H1 (cell line): ENCODE results near the gene APOBR. TPM values are rescaled to one million over a fixed set of nuclear protein-coding genes. Genes with fewer than 3 reads are reported as not detected.

Experiments
- CTCF ChIA-PET: fragments of 300-600 bp; sonication (Branson Sonifier 250); formaldehyde crosslinking; loops from one replicate; lab custom pipeline; 2021; ENCODE audit not compliant: partially characterized antibody; lab: Charles Lee
- POLR2A ChIA-PET: fragments of 300-600 bp; sonication (Branson Sonifier 250); formaldehyde crosslinking; loops from one replicate; lab custom pipeline; 2021; ENCODE audit warnings: inconsistent platforms; ENCODE audit not compliant: partially characterized antibody; lab: Charles Lee
- DNase-seq, 2 experiments: peaks; one replicate each; pipeline versions ENCODE4 v3.0.0 to v3.0.0-alpha.2; 2010 to 2022; ENCODE audit warnings: low spot score in 2 of 2, low read depth in 1 of 2, mixed read lengths in 1 of 2
- FAIRE-seq: peaks from 2 replicates; lab custom pipeline; 2011; peaks lifted over from hg19 to GRCh38; lab: Jason Lieb, UNC
- H2AFZ ChIP-seq: 2 replicates; pipeline ENCODE4 v1.8.1; 2012; ENCODE audit warnings: low read length, inconsistent platforms
- H2AK5ac ChIP-seq: 2 replicates; pipeline ENCODE4 v1.6.1; 2013; ENCODE audit warnings: low read depth, low read length
- H2BK120ac ChIP-seq: replicated peaks from 2 replicates; pipeline ENCODE3; 2013; ENCODE audit warnings: low read depth, low read length, inconsistent platforms
- H2BK12ac ChIP-seq: 2 replicates; pipeline ENCODE4 v1.6.1; 2013; ENCODE audit warnings: low read depth, low read length
- H2BK15ac ChIP-seq: 2 replicates; pipeline ENCODE4 v1.6.1; 2013; ENCODE audit warnings: low read length
- H2BK20ac ChIP-seq: 2 replicates; pipeline ENCODE4 v1.6.1; 2013; ENCODE audit warnings: low read length
- H2BK5ac ChIP-seq: 2 replicates; pipeline ENCODE4 v1.6.1; 2013; ENCODE audit warnings: low read depth, low read length
- H3K14ac ChIP-seq: 2 replicates; pipeline ENCODE4 v1.6.1; 2013; ENCODE audit warnings: inconsistent platforms; ENCODE audit not compliant: insufficient read length
- H3K18ac ChIP-seq: 2 replicates; pipeline ENCODE4 v1.6.1; 2013; ENCODE audit warnings: low read length; ENCODE audit errors: extremely low read depth
- H3K23ac ChIP-seq: 2 replicates; pipeline ENCODE4 v1.6.1; 2013; ENCODE audit warnings: inconsistent platforms; ENCODE audit not compliant: insufficient read length
- H3K23me2 ChIP-seq: 2 replicates; pipeline ENCODE4 v1.6.1; 2013; ENCODE audit warnings: low read depth, low read length
- H3K27ac ChIP-seq: 2 replicates; pipeline ENCODE4 v1.6.1; 2011; ENCODE audit warnings: low read depth, low read length, inconsistent platforms
- H3K27me3 ChIP-seq, 4 experiments: replicated peaks in 1 of 4; 1 replicate in 1 of 4; 2 replicates in 3 of 4; pipeline versions ENCODE4 v1.6.1 to v1.8.1; 2011 to 2013; ENCODE audit warnings: low read length in 3 of 4, mild to moderate bottlenecking in 3 of 4, inconsistent platforms in 2 of 4, mixed read lengths in 2 of 4, moderate library complexity in 1 of 4; ENCODE audit not compliant: control insufficient read depth in 3 of 4, insufficient read depth in 3 of 4; ENCODE audit errors: extremely low read depth in 1 of 4
- H3K36me3 ChIP-seq, 4 experiments: 2 replicates each; pipeline versions ENCODE4 v1.6.1 to v1.8.1; 2011 to 2013; ENCODE audit warnings: mild to moderate bottlenecking in 4 of 4, low read length in 3 of 4, moderate library complexity in 2 of 4, control low read depth in 1 of 4, inconsistent platforms in 1 of 4; ENCODE audit not compliant: insufficient read depth in 4 of 4, control insufficient read depth in 2 of 4
- H3K4ac ChIP-seq: replicated peaks from 2 replicates; pipeline ENCODE3; 2013; ENCODE audit warnings: low read length, low read depth, mixed read lengths, inconsistent platforms; ENCODE audit not compliant: insufficient read length
- H3K4me1 ChIP-seq, 4 experiments: replicated peaks in 1 of 4; 1 replicate in 1 of 4; 2 replicates in 3 of 4; pipeline versions ENCODE4 v1.6.1 to v1.8.1; 2011 to 2013; ENCODE audit warnings: low read length in 3 of 4, inconsistent platforms in 2 of 4, mixed read lengths in 1 of 4; ENCODE audit not compliant: insufficient read depth in 4 of 4, control insufficient read depth in 3 of 4
- H3K4me2 ChIP-seq, 2 experiments: 2 replicates each; pipeline versions ENCODE4 v1.6.1 to v1.8.1; 2011 to 2013; ENCODE audit warnings: low read depth in 2 of 2, low read length in 2 of 2, control low read depth in 1 of 2, inconsistent platforms in 1 of 2, mild to moderate bottlenecking in 1 of 2; ENCODE audit not compliant: insufficient read depth in 1 of 2
- H3K4me3 ChIP-seq, 4 experiments: fragments of 200-600, 300-600 bp in 1 of 4; sonication (generic), shearing (Covaris generic), sonication (Bioruptor Twin) in 1 of 4; 2 replicates each; pipeline versions ENCODE4 v1.5.1 to v1.8.1; 2011 to 2016; ENCODE audit warnings: low read length in 4 of 4, low read depth in 3 of 4, control low read depth in 2 of 4, inconsistent platforms in 2 of 4, mild to moderate bottlenecking in 2 of 4, mixed read lengths in 1 of 4, moderate library complexity in 1 of 4; ENCODE audit not compliant: insufficient read depth in 2 of 4; ENCODE audit errors: extremely low read depth in 1 of 4
- H3K56ac ChIP-seq: replicated peaks from 2 replicates; pipeline ENCODE3; 2013; ENCODE audit warnings: low read depth, mild to moderate bottlenecking, mixed read lengths, low read length, inconsistent platforms; ENCODE audit not compliant: insufficient read length
- H3K79me1 ChIP-seq: 2 replicates; pipeline ENCODE4 v1.6.1; 2013; ENCODE audit warnings: low read depth, low read length, control low read depth
- H3K79me2 ChIP-seq, 2 experiments: 2 replicates each; pipeline versions ENCODE4 v1.6.1 to v1.8.1; 2012 to 2013; ENCODE audit warnings: low read length in 2 of 2, mild to moderate bottlenecking in 2 of 2, inconsistent platforms in 1 of 2; ENCODE audit not compliant: insufficient read depth in 2 of 2, control insufficient read depth in 1 of 2
- H3K9ac ChIP-seq, 4 experiments: replicated peaks in 1 of 4; 1 replicate in 1 of 4; 2 replicates in 3 of 4; pipeline versions ENCODE4 v1.6.1 to v1.8.1; 2011 to 2013; ENCODE audit warnings: low read depth in 3 of 4, low read length in 3 of 4, control low read depth in 2 of 4, mild to moderate bottlenecking in 2 of 4, moderate library complexity in 2 of 4, inconsistent platforms in 1 of 4; ENCODE audit errors: extremely low read depth in 1 of 4
- H3K9me3 ChIP-seq, 2 experiments: 2 replicates each; pipeline versions ENCODE4 v1.6.1 to v1.8.1; 2012 to 2013; ENCODE audit warnings: mild to moderate bottlenecking in 2 of 2, moderate library complexity in 2 of 2, control low read depth in 1 of 2, inconsistent platforms in 1 of 2, low read depth in 1 of 2, low read length in 1 of 2, mixed read lengths in 1 of 2; ENCODE audit not compliant: insufficient read depth in 2 of 2
- H4K20me1 ChIP-seq, 2 experiments: replicated peaks in 1 of 2; 2 replicates each; pipeline versions ENCODE3 to v1.8.1; 2011 to 2013; ENCODE audit warnings: inconsistent platforms in 2 of 2, low read length in 2 of 2, mild to moderate bottlenecking in 1 of 2; ENCODE audit not compliant: insufficient read depth in 2 of 2, control insufficient read depth in 1 of 2
- H4K5ac ChIP-seq: 2 replicates; pipeline ENCODE4 v1.6.1; 2013; ENCODE audit warnings: low read length, low read depth, mixed read lengths, inconsistent platforms; ENCODE audit not compliant: insufficient read length
- H4K8ac ChIP-seq: 2 replicates; pipeline ENCODE4 v1.8.0; 2013; ENCODE audit warnings: mild to moderate bottlenecking, moderate library complexity, low read length, inconsistent platforms; ENCODE audit not compliant: insufficient read depth; ENCODE audit errors: extremely low read depth
- H4K91ac ChIP-seq: replicated peaks from 2 replicates; pipeline ENCODE3; 2013; ENCODE audit warnings: low read length, mixed read lengths, inconsistent platforms; ENCODE audit not compliant: insufficient read length
- SAP30 ChIP-seq: fragments of 300-600 bp; sonication (generic); IDR thresholded peaks from 2 replicates; pipeline ENCODE4 v1.7.1; 2012; ENCODE audit warnings: low read length, moderate library complexity, mild to moderate bottlenecking, inconsistent platforms; ENCODE audit not compliant: insufficient read depth, insufficient replicate concordance
- SP1 ChIP-seq: IDR thresholded peaks from 2 replicates; pipeline ENCODE4 v1.6.1; 2011; ENCODE audit warnings: low read depth, low read length
- TAF1 ChIP-seq: IDR thresholded peaks from 2 replicates; pipeline ENCODE4 v1.6.1; 2011; ENCODE audit warnings: mild to moderate bottlenecking, low read depth, low read length
- WGBS, 2 experiments: shearing (Covaris generic) in 1 of 2; methylation state at CpG; one replicate each; pipeline versions ENCODE4 v1.1.6 to v1.1.7; 2013 to 2015; ENCODE audit warnings: low lambda C conversion rate in 2 of 2, mixed read lengths in 2 of 2, inconsistent platforms in 1 of 2, low coverage in 1 of 2, missing lambda C conversion rate in 1 of 2; ENCODE audit not compliant: insufficient replicate concordance in 2 of 2, insufficient coverage in 1 of 2, insufficient read length in 1 of 2; ENCODE audit errors: extremely low coverage in 1 of 2, missing lambda C conversion rate in 1 of 2; 5-methylcytosine and 5-hydroxymethylcytosine counted together
- polyA plus RNA-seq, 7 experiments: library from polyadenylated mRNA; depleted of rRNA in 3 of 7; stranded (reverse) in 5 of 7; unstranded in 2 of 7; fragments of >200 nt in 5 of 7; fragments of 200-250 nt in 2 of 7; gene quantifications; 1 replicate in 5 of 7; 2 replicates in 1 of 7; 4 replicates in 1 of 7; pipeline versions ENCODE4 v1.2.1 to v1.2.3, GENCODE V29; 2011 to 2013; ENCODE audit warnings: missing spikeins in 2 of 7, mixed read lengths in 2 of 7
- total RNA-seq: library from RNA; stranded (reverse); fragmentation: NEBNext Ultra II Directional; extraction: Animal tissue kit (Norgen Biotek cat#: 25700); gene quantifications from 2 replicates; pipeline ENCODE4 v1.2.1, GENCODE V29; 2021

Gene APOBR
- total and polyA plus RNA-seq, 2 of the 8 experiments (the other 6 are each of a cell fraction or from before 2014, with no cell fraction given): not detected

DNA sequence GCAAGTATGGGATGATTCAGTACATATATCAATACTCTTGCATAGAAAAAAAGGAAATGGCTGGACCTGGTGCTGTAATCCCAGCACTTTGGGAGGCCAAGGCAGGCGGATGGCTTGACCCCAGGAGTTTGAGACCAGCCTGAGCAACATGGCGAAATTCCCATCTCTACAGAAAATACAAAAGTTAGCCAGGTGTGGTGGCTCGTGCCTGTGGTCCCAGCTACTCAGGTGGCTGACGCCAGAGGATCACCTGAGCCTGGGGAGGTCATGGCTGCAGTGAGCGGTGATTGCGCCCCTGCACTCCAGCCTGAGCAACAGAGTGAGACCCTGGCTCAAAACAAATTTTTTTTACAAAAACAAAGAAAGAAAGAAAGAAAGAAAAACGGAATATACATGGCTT, 52.2 kb downstream of the APOBR start:
- ChIA-PET CTCF (no interaction called here), POLR2A (no interaction called here)
- Histone ChIP-seq H2BK5ac (no peak overlapping the region), H3K4ac (no peak overlapping the region), H2BK120ac (no peak overlapping the region), H3K36me3 (no peaks in the 10 kb centered on the region), H3K9ac (no peak overlapping the region), H3K79me2 (no peaks in the 10 kb centered on the region), H2BK12ac (no peak overlapping the region), H3K9me3 (no peaks in the 10 kb centered on the region), H4K91ac (no peak overlapping the region), H4K20me1 (no peaks in the 10 kb centered on the region), H3K56ac (no peak overlapping the region), H3K18ac (no peak overlapping the region), H3K27me3 (no peaks in the 10 kb centered on the region), H4K5ac (no peak overlapping the region), H2BK20ac (no peak overlapping the region), H3K23ac (no peak overlapping the region), H3K14ac (no peak overlapping the region), H2AFZ (no peak overlapping the region), H2BK15ac (no peak overlapping the region), H3K27ac (no peak overlapping the region), H4K8ac (no peak overlapping the region), H3K4me1 (no peaks in the 10 kb centered on the region), H3K79me1 (no peaks in the 10 kb centered on the region), H3K23me2 (no peaks in the 10 kb centered on the region; the same call in 1 of the 2 replicates), H2AK5ac (no peak overlapping the region), H3K4me3 (no peak overlapping the region), H3K4me2 (no peak overlapping the region)
- FAIRE-seq: no peak
- no peak for TF ChIP-seq SAP30
- TF ChIP-seq SP1: no peak
- no peak for TF ChIP-seq TAF1
- WGBS, 2 experiments: 88% methylated on average over 7 of the region's 7 CpGs; no CpG with 5 or more reads in 1 of the 2 experiments
- no peak for DNase-seq
